CD4-positive, alpha-beta T cell treated with Interleukin-15 for 1 hour (primary cell): ENCODE results near the gene HECW1.

Source experiments
- DNase-seq: peaks from one replicate; pipeline ENCODE4 v3.0.0-alpha.2; 2020

The HECW1 gene

DNA sequence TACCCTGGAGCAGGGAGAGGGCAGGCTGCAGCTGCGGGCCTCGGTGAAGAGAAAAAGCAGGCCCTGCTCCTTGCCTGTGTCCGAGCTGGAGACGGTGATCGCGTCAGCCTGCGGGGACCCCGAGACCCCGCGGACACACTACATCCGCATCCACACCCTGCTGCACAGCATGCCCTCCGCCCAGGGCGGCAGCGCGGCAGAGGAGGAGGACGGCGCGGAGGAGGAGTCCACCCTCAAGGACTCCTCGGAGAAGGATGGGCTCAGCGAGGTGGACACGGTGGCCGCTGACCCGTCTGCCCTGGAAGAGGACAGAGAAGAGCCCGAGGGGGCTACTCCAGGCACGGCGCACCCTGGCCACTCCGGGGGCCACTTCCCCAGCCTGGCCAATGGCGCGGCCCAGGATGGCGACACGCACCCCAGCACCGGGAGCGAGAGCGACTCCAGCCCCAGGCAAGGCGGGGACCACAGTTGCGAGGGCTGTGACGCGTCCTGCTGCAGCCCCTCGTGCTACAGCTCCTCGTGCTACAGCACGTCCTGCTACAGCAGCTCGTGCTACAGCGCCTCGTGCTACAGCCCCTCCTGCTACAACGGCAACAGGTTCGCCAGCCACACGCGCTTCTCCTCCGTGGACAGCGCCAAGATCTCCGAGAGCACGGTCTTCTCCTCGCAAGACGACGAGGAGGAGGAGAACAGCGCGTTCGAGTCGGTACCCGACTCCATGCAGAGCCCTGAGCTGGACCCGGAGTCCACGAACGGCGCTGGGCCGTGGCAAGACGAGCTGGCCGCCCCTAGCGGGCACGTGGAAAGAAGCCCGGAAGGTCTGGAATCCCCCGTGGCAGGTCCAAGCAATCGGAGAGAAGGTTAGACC is 332.5 kb downstream of the HECW1 start:
- no peak for DNase-seq

DNA sequence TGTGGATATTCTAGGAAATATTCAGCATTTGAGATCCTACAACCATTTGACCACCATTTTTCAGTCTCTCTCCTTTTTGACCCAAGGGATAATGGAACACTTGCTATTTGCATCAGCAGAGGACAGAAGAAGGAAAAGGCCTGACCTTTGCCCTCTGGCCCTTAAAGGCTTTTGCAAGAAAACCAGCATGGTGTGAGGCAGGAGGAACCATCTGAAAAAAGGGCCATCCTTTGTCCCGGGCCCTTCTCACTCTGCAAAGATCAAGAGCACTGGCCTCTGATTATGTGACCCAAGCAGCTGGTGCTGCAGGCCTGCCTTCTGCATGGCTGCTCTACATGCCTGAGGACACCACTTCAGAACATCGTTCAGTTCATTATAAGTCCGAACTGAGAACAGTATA is 337.1 kb downstream of the HECW1 start:
- DNase-seq, result no peak

DNA sequence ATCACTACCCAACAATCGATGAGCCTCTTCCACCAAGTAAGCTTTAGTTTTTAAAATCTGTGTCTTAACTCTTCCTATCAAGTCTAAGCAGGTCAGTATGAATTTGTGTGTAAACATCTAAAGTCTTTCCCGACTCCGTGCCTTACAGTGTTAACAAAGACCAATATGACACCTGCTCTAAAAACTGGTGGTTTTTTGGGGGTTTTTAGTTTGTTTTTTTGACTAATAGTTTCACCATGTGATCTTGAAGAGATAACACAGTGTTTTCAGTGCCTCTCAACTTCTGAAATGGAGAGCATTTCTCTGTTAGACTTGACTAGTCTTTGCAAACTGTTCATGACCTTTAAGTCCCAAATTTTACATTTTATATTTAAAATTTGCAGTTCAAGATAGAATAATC is 338.4 kb downstream of the HECW1 start:
- no peak for DNase-seq

DNA sequence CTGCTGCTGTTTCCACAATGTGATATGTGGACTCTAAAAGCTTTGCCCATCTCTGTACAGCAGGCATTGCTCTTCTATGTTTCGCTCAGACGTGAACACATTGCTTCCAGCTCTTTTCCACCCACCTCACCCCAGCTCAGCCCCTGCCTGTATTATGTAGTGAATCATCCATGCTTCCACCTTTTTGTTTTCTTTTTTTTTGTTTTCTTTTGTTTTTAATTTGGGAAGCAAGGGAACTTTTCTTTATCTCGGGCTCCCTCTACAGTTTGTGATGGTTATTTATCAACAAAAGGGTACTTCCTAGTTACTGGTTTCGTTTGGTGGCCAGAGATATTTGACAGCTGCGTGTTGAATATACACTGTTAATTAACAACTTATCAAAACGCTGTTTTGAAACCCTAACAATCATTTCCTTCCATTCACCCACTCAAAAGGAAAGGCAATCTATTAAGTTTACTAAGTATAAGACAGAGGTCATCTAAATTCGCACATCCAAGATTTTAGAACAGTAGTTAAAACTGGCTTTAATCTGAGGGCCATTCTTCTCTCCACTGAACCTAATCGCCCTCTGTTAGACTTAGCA is 342.6 kb downstream of the HECW1 start:
- no peak for DNase-seq

DNA sequence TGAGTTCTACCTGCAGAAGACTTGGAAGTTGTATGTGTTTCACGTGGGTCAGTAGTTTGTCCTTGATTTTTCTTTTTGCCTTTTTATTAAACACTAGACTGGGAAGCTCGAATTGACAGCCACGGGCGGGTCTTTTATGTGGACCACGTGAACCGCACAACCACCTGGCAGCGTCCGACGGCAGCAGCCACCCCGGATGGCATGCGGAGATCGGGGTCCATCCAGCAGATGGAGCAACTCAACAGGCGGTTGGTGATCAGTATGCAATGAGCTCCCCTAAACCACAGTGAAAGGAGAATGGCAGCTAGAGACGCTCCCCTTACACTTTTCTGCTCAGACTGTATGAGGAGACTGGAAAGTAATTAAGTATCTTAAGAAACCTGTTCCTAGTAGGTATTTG is 343.8 kb downstream of the HECW1 start:
- DNase-seq, result no peak

DNA sequence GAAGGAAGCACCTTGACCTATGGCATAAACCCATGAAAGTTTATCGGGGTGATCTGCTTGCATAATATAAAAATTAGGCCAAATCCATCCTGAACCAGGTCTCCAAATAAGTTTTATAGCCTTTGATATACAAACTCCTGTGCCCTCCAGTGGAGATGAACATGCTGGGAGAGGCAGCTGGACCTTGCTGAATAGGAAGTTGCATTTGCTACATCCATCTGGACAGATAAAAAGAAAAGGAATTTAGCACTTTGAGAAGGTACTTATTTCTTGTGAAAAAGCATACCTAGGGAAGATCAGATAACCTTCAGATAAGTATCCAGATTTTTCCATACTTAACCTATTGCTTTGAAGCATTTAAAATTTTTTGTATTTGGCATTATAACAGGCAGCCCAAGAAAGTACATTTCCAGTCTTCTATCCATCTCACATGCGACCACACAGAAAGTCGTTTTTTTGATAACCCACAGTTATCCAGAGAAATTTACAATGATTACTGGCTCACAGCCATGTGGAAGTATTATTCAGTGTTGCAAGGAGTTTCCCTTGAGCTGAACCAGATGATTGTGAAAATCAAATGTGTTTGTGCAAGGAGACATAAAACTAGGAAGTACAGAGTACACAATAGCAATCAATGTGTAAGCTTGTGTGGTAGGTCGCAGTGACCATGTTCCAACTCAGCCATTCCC is 346.0 kb downstream of the HECW1 start:
- DNase-seq, result no peak

DNA sequence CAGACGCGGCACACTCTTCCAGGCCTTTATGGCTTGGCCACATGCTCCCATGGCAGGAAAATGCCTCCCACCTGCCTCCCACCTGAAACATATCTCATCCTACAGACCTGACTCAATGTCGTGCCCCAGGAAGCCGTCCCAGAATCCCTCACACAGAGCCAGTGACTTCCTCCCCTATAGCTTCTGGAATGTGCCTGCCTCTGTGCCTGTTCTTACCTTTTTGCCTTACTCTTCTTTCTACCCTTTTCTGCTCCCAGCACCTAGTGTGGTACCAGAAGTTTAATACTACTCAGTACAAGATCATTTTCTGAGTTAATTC is 346.5 kb downstream of the HECW1 start:
- DNase-seq, result no peak

DNA sequence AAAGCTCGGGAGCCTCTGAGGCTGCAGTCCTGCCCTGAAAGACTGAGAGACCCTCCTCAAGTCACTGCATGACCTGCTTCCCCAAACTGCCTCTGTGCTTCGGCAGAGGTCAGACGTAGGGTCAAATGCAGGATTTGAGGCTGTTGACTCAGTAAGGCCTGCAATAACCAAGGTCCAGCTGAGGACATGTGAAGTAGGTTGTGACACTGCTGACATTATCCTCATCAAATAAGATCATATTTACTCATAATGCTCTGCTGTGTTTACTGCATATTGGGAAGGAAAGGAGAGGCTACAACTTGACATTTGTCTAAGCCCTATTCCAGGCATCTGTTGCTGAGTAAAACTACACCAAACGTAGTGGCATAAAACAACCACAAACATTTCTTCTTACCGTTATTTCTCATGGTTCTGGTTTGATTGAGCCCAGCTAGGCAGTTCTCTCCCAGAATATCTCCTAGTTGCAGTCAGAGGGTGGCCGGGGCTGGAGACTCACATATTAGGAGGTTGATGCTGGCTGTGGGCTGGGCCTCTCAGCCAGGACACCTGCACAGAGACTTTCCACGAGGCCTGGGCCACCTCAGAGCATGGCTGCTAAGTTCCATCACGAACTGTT is 348.4 kb downstream of the HECW1 start:
- no peak for DNase-seq

DNA sequence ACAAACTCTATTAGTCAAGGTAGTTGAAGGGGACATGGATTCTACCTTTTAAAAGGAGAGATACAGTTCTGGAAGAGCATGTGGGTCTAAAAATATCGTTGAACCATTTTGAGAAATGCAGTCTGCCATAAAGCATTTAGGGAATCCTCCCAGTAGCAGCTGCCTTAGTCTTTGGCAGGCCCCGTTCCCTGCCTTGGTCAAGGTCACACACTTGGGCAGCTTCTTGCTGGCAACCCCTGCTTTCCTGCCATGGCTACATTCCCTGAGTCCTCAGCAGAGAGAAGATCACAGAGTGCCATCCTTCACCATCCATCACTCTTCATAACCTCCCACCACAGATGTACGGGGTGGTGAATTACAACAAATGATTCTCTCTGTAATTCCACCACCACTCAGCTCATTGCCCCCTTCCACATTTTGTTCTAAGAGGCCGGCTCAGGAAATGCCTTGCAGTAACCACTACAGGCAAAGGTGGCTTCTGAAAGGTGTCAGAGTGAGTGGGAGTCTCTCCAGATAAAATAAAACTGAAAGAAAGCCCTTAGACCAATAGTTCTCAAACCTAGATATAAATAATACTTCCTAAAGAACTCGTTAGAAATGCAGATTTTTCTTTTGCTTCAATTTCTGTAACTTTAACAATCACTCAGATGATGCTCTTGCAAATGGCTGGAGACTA is 349.0 kb downstream of the HECW1 start:
- DNase-seq, result no peak

DNA sequence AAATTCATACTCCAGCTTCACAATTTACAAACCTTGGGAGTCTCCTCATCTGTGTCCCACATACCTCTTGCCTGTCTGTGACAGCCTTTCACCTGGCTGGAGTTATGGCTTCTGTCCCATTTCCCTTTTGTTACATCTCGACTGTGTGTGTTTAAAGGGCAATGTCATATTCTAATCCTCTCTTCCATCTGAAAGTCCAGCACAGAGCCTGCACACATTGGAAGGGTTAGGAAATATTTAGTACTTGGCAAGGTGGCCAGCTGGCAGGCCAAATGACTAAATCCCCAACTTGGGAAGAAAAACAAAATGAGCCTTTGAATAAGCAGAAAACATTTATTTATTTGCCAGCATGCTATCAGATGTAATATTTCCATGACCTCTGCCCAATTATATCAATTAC is 350.4 kb downstream of the HECW1 start:
- DNase-seq, result no peak

DNA sequence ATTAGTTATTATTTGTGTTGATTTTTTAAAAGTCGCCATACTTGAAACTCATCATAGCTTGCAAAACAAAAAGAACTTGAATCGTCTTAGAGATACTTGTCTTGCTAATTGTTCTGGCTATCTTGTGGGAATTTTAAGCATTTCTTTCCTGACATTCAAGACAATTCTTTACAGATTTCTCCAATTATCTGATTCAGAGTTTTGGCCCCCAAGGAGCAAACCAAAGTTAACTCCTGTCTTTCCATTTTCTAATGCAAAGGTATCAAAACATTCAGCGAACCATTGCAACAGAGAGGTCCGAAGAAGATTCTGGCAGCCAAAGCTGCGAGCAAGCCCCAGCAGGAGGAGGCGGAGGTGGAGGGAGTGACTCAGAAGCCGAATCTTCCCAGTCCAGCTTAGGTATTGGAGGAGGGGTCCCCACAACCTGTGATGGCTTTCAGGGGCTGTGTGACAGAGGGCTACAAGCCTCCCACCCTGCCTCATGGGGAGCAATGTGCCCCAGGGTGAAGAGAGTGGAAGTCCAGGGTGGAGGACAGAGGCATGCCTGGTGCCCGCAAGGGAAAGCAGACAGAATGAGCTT is 351.0 kb downstream of the HECW1 start:
- DNase-seq, result no peak

DNA sequence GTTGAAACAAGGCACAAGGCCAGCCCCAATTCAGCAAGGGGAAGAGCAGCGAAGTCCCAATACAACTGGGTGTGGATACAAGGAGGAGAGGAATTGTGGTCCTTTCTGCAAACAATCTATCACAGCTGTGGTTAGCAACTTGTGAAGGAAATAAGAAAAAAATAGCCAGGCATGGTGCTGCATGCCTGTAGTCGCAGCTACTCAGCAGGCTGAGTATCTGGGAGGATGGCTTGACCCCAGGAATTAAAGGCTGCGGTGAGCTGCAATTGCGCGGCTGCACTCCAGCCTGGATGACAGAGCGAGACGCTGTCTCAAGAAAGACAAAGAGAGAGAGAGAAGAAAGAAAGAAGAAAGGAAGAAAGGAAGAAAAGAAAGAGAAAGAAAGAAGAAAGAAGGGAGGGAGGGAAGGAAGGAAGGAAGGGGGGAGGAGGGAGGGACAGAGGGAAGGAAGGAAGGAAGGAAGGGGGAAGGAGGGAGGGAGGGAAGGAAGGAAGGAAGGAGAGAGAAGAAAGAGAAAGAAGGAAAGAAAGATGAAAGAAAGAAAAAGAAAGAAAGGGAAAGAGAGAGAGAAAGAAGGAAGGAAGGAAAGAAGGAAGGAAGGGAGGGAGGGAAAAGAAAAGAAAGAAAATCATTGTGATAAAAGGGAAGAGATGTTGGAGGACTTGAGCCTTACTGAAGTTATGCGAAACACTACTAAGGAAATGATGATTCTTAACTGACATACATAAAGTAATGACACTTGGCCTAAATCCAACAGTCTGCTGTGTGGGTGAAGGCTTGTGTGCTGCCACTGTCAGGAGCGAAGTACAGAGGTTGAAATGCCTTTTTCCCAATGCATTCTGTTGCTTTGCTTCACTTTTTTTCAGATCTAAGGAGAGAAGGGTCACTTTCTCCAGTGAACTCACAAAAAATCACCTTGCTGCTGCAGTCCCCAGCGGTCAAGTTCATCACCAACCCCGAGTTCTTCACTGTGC is 353.4 kb downstream of the HECW1 start:
- no peak for DNase-seq

DNA sequence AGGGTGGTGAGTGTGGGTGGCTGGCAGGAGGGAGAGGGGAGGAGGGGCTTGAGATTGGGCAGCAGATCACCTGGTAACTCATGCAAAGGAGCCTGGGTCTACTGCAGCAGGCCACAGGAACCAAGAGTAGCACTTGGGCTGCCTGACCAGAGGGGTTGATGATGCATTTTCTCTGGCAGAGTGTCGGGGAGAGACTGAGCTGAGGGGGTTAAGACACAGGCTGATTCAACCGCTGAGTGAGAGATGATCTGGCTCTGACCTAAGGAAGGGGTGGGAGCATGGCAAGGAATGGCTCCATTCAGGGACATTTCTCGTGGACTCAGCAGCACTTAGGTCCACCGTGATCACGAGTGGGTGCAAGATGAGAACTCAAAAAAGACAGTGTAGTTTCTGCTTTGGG is 355.0 kb downstream of the HECW1 start:
- DNase-seq, result no peak

DNA sequence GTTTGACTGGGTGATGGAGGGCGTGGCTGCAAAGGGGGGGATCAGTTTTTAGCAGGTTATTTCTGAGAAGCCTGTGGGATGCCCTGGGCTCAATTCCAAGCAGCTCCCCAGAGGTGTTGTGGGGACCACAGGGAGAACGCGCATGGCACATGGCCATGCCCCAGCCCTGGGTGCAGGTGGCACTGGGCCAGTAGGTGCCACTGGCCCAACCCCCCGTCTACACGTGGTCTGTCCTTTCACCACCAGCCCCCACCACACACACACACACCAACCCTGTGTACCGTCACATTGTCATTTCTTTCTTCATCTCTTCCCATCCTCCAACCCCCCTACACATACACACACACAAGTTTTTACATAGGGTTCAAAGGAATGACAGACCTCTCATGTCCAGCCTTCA is 355.4 kb downstream of the HECW1 start:
- DNase-seq, result no peak

DNA sequence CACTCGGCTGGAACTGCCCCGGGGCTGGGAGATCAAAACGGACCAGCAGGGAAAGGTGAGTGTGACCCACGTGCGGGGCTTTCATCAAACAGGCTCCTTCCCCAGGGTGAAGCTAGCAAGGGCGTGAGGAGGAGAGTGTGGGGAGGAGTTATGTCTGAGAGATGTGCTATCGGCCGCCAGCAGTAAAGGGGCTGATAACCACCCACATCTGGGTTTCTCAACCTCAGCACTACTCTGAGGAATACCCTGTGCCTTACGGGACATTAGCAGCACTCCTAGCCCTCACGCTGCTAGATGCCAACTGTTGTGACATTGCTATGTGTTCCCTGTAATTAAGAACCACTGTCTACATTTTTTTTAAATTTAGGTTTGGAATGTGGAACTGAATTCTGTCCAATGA is 356.6 kb downstream of the HECW1 start:
- DNase-seq, result no peak

DNA sequence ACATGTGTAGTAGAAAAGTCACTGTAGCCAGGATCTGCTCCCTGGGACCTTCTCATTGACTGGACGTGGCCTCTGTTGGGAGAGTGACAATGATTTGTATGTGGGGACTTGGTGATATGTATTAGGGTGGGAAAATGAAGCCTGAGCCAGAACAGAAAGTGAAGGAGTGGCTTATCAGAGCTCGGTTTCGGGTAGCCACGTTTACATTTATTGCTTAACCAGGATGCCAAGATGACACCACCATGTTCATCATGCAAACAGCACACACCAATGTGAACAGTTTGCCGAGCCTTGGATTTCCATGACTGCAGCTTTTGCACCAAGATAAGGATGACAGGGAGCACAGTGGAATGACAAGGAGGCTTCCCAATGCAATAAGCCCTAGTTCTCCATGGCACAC is 357.7 kb downstream of the HECW1 start:
- no peak for DNase-seq

DNA sequence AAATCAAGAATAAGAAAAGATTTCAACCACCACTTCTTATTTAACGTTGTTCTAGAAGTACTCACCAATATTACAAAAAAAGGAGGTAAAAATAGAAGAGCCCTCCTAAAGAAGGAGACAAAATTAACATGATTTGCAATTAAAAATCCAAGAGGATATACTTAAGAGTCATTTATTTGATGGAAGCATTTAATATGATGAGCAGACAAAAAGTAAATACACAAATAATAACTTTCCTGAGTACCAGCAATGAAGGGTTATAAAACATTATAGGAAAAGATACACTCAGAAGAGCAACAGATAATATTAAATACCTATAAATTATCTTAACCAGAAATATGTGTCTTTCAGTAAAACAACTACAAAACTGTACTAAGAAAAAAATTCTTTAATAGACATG is 363.5 kb downstream of the HECW1 start:
- no peak for DNase-seq

DNA sequence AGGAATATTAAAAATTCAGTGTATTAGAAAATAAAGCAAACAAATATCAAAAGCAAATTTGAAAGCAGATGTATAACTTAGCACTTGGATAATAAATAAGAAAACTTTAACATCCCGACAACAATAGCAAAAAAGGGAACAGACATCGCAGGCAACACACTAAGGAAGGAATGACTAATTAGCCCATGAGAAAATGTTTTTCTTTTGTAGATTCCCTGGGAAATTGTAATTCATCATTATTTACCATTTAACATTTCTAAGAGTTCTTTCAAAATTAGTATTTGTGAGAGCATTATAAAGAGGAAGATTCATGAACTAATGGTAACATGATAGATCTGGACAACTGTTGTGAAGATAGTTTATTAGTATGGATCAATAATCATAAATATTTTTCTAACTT is 364.4 kb downstream of the HECW1 start:
- no peak for DNase-seq

DNA sequence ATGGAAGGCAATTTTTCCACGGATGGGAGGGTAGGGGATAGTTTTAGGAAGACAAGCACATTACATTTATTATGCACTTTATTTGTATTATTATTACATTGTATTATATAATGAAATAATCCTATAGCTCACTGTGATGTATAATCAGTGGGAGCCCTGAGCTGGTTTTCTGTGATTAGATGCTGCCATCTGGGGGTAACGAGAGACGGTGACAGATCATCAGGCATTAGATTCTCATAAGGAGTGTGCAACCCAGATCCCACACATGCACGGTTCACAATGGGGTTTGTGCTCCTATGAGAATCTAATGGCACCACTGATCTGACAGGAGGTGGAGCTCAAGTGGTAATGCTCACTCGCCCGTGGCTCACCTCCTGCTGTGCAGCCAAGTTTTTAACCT is 366.6 kb downstream of the HECW1 start:
- no peak for DNase-seq

DNA sequence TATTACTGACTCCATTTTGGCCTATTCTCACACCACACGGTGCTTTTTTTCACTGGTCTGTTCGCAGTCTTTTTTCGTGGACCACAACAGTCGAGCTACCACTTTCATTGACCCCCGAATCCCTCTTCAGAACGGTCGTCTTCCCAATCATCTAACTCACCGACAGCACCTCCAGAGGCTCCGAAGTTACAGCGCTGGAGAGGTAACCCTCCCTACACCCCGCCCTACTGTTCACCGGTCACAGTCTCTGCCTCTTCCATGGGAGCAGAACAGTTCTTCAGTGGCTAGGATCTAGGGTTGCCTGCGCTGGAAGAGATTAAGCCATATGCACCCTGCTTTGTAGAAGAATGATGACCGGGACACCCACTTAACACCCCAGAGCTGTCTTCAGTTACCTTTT is 367.1 kb downstream of the HECW1 start:
- no peak for DNase-seq

DNA sequence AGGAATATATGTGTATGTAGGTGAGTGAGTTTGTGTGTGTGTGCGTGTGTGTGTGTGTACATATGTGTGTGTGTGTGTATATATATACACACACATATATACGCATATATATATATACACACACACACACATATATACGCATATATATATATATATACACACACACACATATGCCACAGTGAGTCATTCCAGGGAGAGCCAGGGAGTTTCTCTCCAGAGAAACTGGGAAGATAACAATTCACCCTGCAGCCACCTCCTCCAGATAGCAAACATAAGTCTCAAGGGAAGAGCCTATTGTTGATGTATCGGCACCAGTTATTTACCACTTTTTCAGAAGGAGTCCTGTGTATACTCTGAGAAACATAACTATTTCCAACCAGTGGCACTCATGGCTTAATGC is 368.1 kb downstream of the HECW1 start:
- DNase-seq, result no peak
